Activated B cell treated with CpG ODN at 0.5 μM for 24 hours (primary cell): ENCODE results near the gene PPP1R16B. TPM values are rescaled to one million over a fixed set of nuclear protein-coding genes. Genes with fewer than 3 reads are reported as not detected.

ENCODE experiments used
- ATAC-seq: fragments of 200-7000 bp; cut with Tn5 transposase; one replicate; pipeline ENCODE4 v1.10.0; 2021; ENCODE audit warnings: low read depth, mild to moderate bottlenecking, moderate library complexity
- CTCF ChIA-PET: fragments of 350-600 bp; sonication (Branson Sonifier 250); formaldehyde crosslinking; loops from one replicate; lab custom pipeline; 2021; ENCODE audit warnings: antibody characterized with exemption; lab: Charles Lee
- POLR2A ChIA-PET: fragments of 350-600 bp; sonication (Branson Sonifier 250); formaldehyde crosslinking; loops from one replicate; lab custom pipeline; 2021; ENCODE audit warnings: antibody characterized with exemption; lab: Charles Lee
- DNase-seq: peaks from one replicate; pipeline ENCODE4 v3.0.0; 2022
- H3K27ac Mint-ChIP-seq: one replicate; pipeline ENCODE4 v1.8.0; 2020; ENCODE audit warnings: mixed read lengths
- H3K27me3 Mint-ChIP-seq: one replicate; pipeline ENCODE4 v1.8.0; 2021; ENCODE audit warnings: mixed read lengths
- H3K36me3 Mint-ChIP-seq: one replicate; pipeline ENCODE4 v1.8.0; 2021; ENCODE audit warnings: low read depth, mixed read lengths
- H3K4me1 Mint-ChIP-seq: one replicate; pipeline ENCODE4 v1.8.0; 2021; ENCODE audit warnings: mixed read lengths
- H3K4me3 Mint-ChIP-seq: one replicate; pipeline ENCODE4 v1.8.0; 2020; ENCODE audit warnings: mild to moderate bottlenecking, mixed read lengths
- H3K9me3 Mint-ChIP-seq: one replicate; pipeline ENCODE4 v1.8.0; 2020; ENCODE audit warnings: mixed read lengths
- CTCF ChIP-seq: fragments of 200-600 bp; IDR thresholded peaks from one replicate; pipeline ENCODE4 v1.8.0; 2022; ENCODE audit warnings: antibody characterized with exemption, mild to moderate bottlenecking
- intact Hi-C: fragments of 100-400 bp; cut with micrococcal nuclease; formaldehyde crosslinking; loops from one replicate; pipeline ENCODE4 v1.15.1; 2024
- total RNA-seq: library from RNA; stranded (reverse); gene quantifications from 2 replicates; pipeline ENCODE4 v1.2.3, GENCODE V29; 2022

Gene PPP1R16B
- total RNA-seq, 1 donor from 2014 or later: 99.3 TPM

- H3K36me3 Mint-ChIP-seq: no peaks in the 10 kb centered on the region
- H3K4me1 Mint-ChIP-seq: no peaks in the 10 kb centered on the region
- no peak for DNase-seq
- H3K27me3 Mint-ChIP-seq: no peaks in the 10 kb centered on the region
- no peak for ATAC-seq
- H3K9me3 Mint-ChIP-seq: no peaks in the 10 kb centered on the region
- H3K4me3 Mint-ChIP-seq: no peak overlapping the region
- no peak overlapping the region for H3K27ac Mint-ChIP-seq
- no peak for TF ChIP-seq CTCF
- CTCF ChIA-PET: no interaction called here
- intact Hi-C loops: no loop called here
- POLR2A ChIA-PET: no interaction called here
Measured at GRCh38 chr20:38939686-38940085, 134.2 kb downstream of the PPP1R16B start.

- POLR2A ChIA-PET: no interaction called here
- Mint-ChIP-seq H3K4me3 (no peak overlapping the region), H3K36me3 (no peaks in the 10 kb centered on the region), H3K9me3 (no peaks in the 10 kb centered on the region), H3K27me3 (no peaks in the 10 kb centered on the region), H3K27ac (no peak overlapping the region), H3K4me1 (no peaks in the 10 kb centered on the region)
- CTCF ChIA-PET: no interaction called here
- TF ChIP-seq CTCF: no peak
- no peak for DNase-seq
- no peak for ATAC-seq
- intact Hi-C loops: no loop called here
Measured at GRCh38 chr20:38940644-38941043, 135.1 kb downstream of the PPP1R16B start.

- Mint-ChIP-seq H3K27ac (no peak overlapping the region), H3K9me3 (no peaks in the 10 kb centered on the region), H3K36me3 (no peaks in the 10 kb centered on the region), H3K27me3 (no peaks in the 10 kb centered on the region), H3K4me1 (no peaks in the 10 kb centered on the region), H3K4me3 (no peak overlapping the region)
- ATAC-seq (no peak), DNase-seq (no peak)
- CTCF ChIA-PET: no interaction called here
- intact Hi-C loops: no loop called here
- POLR2A ChIA-PET: no interaction called here
- TF ChIP-seq CTCF: no peak
Measured at GRCh38 chr20:38941726-38942389, 136.4 kb downstream of the PPP1R16B start.

GRCh38 chr20:38945012-38945411 lies 139.5 kb downstream of the PPP1R16B start:
- H3K27ac Mint-ChIP-seq: no peak overlapping the region
- ATAC-seq: no peak

GRCh38 chr20:38946836-38947235 lies 141.3 kb downstream of the PPP1R16B start:
- DNase-seq (no peak), ATAC-seq (no peak)
- intact Hi-C loops: no loop called here
- Mint-ChIP-seq H3K36me3 (no peaks in the 10 kb centered on the region), H3K27me3 (no peaks in the 10 kb centered on the region), H3K9me3 (no peaks in the 10 kb centered on the region), H3K27ac (no peak overlapping the region), H3K4me1 (no peaks in the 10 kb centered on the region), H3K4me3 (no peak overlapping the region)
- CTCF ChIA-PET: no interaction called here
- POLR2A ChIA-PET: no interaction called here
- no peak for TF ChIP-seq CTCF

More at GRCh38 chr20:38945012-38945411, 139.5 kb downstream of the PPP1R16B start:
- H3K4me3 Mint-ChIP-seq: no peak overlapping the region
- H3K36me3 Mint-ChIP-seq: no peaks in the 10 kb centered on the region
- ChIA-PET POLR2A (no interaction called here), CTCF (no interaction called here)
- no peaks in the 10 kb centered on the region for H3K9me3 Mint-ChIP-seq
- no peak for TF ChIP-seq CTCF
- no peaks in the 10 kb centered on the region for H3K4me1 Mint-ChIP-seq
- intact Hi-C loops: no loop called here
- H3K27me3 Mint-ChIP-seq: no peaks in the 10 kb centered on the region
- no peak for DNase-seq
